Measurements from ENCODE around the gene PBOV1.

PBOV1 gene

DNA sequence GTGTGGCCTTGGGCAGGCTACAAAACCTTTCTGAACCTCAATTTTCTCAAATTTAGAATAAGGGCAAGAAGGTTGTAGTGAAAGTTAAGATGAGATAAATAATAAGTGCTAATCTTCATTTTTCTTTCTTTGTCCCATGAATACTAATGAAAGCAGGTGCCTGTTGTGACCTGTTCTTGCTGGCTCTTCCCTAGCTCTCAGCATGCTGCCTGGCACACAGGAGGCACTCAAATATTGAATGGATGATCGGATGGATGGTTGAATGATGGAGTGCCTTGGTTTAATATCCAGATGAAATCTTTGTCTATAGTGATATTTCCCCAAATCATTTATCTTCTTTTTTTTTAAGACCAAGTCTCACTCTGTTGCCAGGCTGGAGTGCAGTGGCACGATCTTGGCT, 15.0 kb downstream of the PBOV1 start:
- DNase-seq = no peak

- no peak for DNase-seq
These were observed 16.5 kb downstream of the PBOV1 start for GRCh38 chr6:138201836-138202235.

- DNase-seq = no peak
These were observed 19.7 kb downstream of the PBOV1 start for GRCh38 chr6:138198430-138199091.

DNA sequence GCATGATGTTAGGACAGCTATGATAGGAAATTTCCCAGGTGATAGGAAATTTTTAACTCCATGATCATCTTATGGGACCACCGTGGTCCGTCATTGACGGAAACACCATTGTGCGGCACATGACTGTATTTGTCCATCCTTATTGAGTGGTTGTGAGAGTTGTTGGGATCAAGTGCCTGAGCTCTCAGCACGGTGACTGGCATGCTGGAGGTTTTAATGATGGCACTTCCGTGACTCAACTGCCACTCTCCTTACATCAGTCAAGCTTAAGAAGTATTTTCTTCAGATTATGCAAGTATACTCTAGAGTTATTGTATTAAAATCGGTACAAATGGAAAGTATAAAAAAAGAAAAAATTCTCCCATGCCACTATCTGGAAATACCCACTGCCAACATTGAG, 20.7 kb downstream of the PBOV1 start:
- no peak for DNase-seq

DNA sequence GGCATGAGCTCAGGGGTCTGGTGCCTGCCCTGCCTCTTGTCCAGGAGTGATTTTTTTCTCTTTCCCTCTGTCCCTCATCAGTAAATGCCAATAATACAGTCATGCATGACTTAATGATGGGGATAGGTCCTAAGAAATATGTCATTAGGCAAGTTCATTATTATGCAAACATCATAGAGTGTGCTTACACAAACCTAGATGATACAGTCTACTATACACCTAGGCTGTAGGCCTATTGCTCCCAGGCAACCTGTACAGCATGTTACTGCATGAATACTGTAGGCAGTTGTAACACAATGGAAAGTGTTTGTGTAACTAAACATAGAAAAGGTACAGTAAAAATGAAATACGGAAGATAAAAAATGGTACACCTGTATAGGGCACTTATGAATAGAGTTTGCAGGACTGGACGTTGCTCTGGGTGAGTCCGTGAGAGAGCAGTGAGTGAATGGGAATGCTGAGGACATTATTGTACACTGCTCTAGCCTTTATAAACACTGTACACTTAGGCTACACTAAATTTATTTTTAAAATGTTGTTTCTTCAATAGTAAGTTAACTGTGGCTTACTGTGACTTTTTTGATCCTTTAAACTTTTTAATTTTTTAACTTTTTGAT, 22.1 kb downstream of the PBOV1 start:
- DNase-seq = no peak

DNA sequence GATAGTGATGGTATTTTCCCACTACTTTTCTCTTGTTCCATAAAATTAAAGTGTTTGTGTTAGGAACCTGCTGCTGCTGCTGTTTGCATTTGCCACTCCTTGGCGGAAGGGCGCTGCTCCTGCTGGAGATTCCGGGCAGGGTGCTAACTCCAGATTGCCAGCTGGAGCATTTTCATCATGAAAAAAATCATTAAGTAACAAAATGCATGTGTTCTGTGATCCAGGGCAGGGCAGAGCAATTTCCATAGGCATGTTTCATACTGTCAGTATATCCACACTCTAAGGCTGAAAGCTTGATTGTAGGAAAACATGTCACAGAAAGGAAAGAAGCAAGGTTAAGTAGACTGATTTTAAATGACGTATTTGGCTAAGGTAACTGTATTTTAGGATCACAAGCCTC, 24.0 kb downstream of the PBOV1 start:
- no peak for DNase-seq

- peak; percentile 22 for DNase-seq
These were observed 29.9 kb downstream of the PBOV1 start for GRCh38 chr6:138188278-138188941.

DNA sequence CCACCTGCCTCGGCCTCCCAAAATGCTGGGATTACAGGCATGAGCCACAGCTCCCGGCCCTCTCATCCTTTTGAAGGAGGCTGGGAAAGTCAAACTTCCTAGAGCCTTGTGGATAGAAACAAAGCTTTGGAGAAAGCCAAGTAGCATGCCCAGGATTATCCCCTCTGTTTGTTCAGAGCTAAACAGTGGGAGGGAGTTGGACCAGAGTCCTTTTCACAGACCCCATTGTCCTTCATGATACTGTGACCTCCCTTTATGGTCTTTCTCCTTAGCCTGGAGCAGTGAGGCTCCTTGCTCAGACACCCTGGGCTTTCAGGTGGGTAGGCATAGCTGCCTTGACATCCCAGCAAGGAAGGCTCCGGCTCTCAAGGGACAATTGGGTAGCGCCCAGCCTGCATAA, 31.1 kb downstream of the PBOV1 start:
- DNase-seq = no peak

DNA sequence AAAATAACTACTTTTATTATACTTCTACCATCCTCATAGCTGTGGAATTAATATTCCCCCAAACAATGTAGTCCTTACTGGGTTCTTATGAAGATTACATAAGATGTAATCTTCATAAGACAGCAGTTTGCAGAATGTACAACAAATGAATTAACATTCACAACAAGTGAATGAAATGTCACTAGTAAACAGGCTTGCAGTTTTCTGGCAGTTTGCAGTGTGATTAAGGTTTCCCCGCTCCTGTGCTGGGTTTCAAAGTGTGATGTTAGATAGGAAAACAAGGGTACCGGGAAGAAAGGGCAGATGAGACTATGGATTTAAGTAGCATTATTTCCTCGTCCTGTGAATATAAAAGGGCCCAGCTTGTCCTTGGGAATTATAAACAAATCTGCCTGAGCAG, 34.1 kb downstream of the PBOV1 start:
- no peak for DNase-seq

GRCh38 chr6:138183790-138184134, 34.5 kb downstream of the PBOV1 start:
- DNase-seq = no peak

DNA sequence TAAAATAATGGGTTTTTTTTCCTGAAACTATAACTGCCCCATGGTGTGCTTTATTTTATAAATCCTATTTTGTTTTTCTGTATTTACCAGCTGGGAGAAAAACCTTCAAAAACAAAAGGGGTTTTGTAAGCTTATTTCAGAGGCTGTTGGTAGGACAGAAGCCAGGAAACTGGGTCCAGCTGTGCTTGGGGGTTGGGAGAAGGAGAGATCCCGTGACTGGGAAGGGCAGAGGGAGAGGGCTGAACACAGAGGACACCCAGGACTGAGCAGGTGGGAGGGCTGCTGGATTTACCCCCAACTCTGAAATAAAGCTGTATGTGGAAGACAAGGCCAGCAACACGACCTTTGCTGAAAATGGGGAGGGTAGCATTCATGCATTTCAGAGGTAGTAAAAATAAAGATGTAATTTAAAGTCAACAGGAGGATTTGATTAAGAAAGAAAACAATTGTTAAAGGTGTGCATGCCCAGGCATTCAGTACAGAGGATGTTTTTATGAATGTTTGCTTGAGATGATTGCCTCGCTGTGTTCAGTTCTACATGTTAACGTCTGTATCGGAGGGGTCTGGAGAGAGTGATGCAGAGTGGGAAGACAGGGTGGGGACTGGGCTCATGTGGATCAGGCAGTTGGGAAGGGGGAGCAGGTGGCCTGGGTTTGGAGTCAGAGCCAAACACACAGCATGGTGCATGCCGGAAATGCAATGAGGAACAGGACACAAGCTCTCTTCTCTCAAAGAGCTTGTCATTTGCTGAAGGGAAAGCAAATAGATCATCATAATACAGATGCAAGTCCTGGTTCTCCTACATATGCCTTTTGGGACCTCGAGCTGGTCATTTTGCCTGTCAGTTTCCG, 35.1 kb downstream of the PBOV1 start:
- peak; percentile 66 for DNase-seq

- no peak for DNase-seq
These were observed 41.5 kb downstream of the PBOV1 start for GRCh38 chr6:138176652-138177232.

DNA sequence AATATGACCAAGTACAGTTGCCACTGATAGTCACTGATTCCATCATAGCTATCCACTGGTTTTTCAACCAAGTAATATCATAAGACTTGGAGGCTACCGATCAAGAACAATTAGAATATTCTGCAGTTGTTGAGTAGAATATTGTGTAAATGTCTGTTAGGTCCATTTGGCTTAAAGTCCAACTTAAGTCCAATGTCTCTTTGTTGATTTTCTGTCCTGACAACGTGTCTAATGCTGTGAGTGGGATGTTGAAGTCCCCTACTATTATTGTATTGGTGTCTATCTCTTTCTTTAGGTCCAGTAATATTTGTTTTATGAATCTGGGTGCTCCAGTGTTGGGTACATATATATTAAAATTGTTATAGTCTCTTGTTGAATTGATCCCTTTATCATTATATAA, 42.7 kb downstream of the PBOV1 start:
- no peak for DNase-seq

Measured in NCI-H1092 (cell line).